ENCODE results near the gene SLC8A3. TPM values are rescaled to one million over a fixed set of nuclear protein-coding genes. Genes with fewer than 3 reads are reported as not detected.

The SLC8A3 gene
- total and polyA plus RNA-seq, 9 donors, result 3.6 to 5.5 (median 4.3) TPM

GRCh38 chr14:70019695-70020094, 169.1 kb downstream of the SLC8A3 start:
- no peak overlapping the region for H3K27ac ChIP-seq (ENCODE audit: low read length)
- no peak for DNase-seq
- peaks cover 13% of the 10 kb centered on the region for H3K4me1 ChIP-seq (ENCODE audit: control insufficient read depth, insufficient read depth, low read length)
- no peaks in the 10 kb centered on the region for H3K36me3 ChIP-seq (ENCODE audit: control insufficient read depth, insufficient read depth, low read length)
- H3K9me3 ChIP-seq (replicated peaks; ENCODE audit: control insufficient read depth, low read depth, low read length), result no peaks in the 10 kb centered on the region
- H3K4me3 ChIP-seq (ENCODE audit: low read length), result no peak overlapping the region
- no peaks in the 10 kb centered on the region for H3K27me3 ChIP-seq (ENCODE audit: control insufficient read depth, insufficient read depth, low read length)

- Histone ChIP-seq H3K27ac (ENCODE audit: low read length) (no peak overlapping the region), H3K4me3 (ENCODE audit: low read length) (no peak overlapping the region), H3K27me3 (ENCODE audit: control insufficient read depth, insufficient read depth, low read length) (no peaks in the 10 kb centered on the region), H3K36me3 (ENCODE audit: control insufficient read depth, insufficient read depth, low read length) (no peaks in the 10 kb centered on the region), H3K9me3 (replicated peaks; ENCODE audit: control insufficient read depth, low read depth, low read length) (no peaks in the 10 kb centered on the region), H3K4me1 (ENCODE audit: control insufficient read depth, insufficient read depth, low read length) (peaks cover 13% of the 10 kb centered on the region)
- WGBS (ENCODE audit: insufficient coverage), result 53% methylated on average over 9 of the region's 9 CpGs
- peak; percentile 57 for DNase-seq
Observed at GRCh38 chr14:70018713-70019211, 170.0 kb downstream of the SLC8A3 start.

- no peaks in the 10 kb centered on the region for H3K27me3 ChIP-seq (ENCODE audit: control insufficient read depth, insufficient read depth, low read length)
- H3K9me3 ChIP-seq (replicated peaks; ENCODE audit: control insufficient read depth, low read depth, low read length), result no peaks in the 10 kb centered on the region
- no peak overlapping the region for H3K4me3 ChIP-seq (ENCODE audit: low read length)
- no peak overlapping the region for H3K27ac ChIP-seq (ENCODE audit: low read length)
- peaks cover 13% of the 10 kb centered on the region for H3K4me1 ChIP-seq (ENCODE audit: control insufficient read depth, insufficient read depth, low read length)
- WGBS (ENCODE audit: insufficient coverage), result 73% methylated on average over 2 of the region's 2 CpGs
- no peak for DNase-seq
- H3K36me3 ChIP-seq (ENCODE audit: control insufficient read depth, insufficient read depth, low read length), result no peaks in the 10 kb centered on the region
Observed at GRCh38 chr14:70018230-70018629, 170.5 kb downstream of the SLC8A3 start.

- H3K9me3 ChIP-seq (replicated peaks; ENCODE audit: control insufficient read depth, low read depth, low read length), result no peaks in the 10 kb centered on the region
- no peak overlapping the region for H3K4me3 ChIP-seq (ENCODE audit: low read length)
- WGBS (ENCODE audit: insufficient coverage), result 76% methylated on average over 5 of the region's 7 CpGs
- no peaks in the 10 kb centered on the region for H3K27me3 ChIP-seq (ENCODE audit: control insufficient read depth, insufficient read depth, low read length)
- DNase-seq, result peak; percentile 20
- no peak overlapping the region for H3K27ac ChIP-seq (ENCODE audit: low read length)
- no peaks in the 10 kb centered on the region for H3K36me3 ChIP-seq (ENCODE audit: control insufficient read depth, insufficient read depth, low read length)
- peaks cover 7% of the 10 kb centered on the region for H3K4me1 ChIP-seq (ENCODE audit: control insufficient read depth, insufficient read depth, low read length)
Observed at GRCh38 chr14:70014406-70015095, 174.2 kb downstream of the SLC8A3 start.

- no CpG with 5 or more reads among the region's 2 CpGs for WGBS (ENCODE audit: insufficient coverage)
- Histone ChIP-seq H3K9me3 (replicated peaks; ENCODE audit: control insufficient read depth, low read depth, low read length) (no peaks in the 10 kb centered on the region), H3K4me3 (ENCODE audit: low read length) (no peak overlapping the region), H3K27me3 (ENCODE audit: control insufficient read depth, insufficient read depth, low read length) (no peaks in the 10 kb centered on the region), H3K4me1 (ENCODE audit: control insufficient read depth, insufficient read depth, low read length) (no peaks in the 10 kb centered on the region), H3K36me3 (ENCODE audit: control insufficient read depth, insufficient read depth, low read length) (no peaks in the 10 kb centered on the region), H3K27ac (ENCODE audit: low read length) (no peak overlapping the region)
- no peak for DNase-seq
Observed at GRCh38 chr14:70013271-70013873, 175.4 kb downstream of the SLC8A3 start.

GRCh38 chr14:70011708-70012107, 177.0 kb downstream of the SLC8A3 start:
- Histone ChIP-seq H3K4me1 (ENCODE audit: control insufficient read depth, insufficient read depth, low read length) (no peaks in the 10 kb centered on the region), H3K27me3 (ENCODE audit: control insufficient read depth, insufficient read depth, low read length) (no peaks in the 10 kb centered on the region), H3K27ac (ENCODE audit: low read length) (no peak overlapping the region), H3K36me3 (ENCODE audit: control insufficient read depth, insufficient read depth, low read length) (no peaks in the 10 kb centered on the region), H3K9me3 (replicated peaks; ENCODE audit: control insufficient read depth, low read depth, low read length) (no peaks in the 10 kb centered on the region), H3K4me3 (ENCODE audit: low read length) (no peak overlapping the region)
- no peak for DNase-seq
- 87% methylated on average over 5 of the region's 7 CpGs for WGBS (ENCODE audit: insufficient coverage)

- Histone ChIP-seq H3K9me3 (replicated peaks; ENCODE audit: control insufficient read depth, low read depth, low read length) (no peaks in the 10 kb centered on the region), H3K4me3 (ENCODE audit: low read length) (no peak overlapping the region), H3K36me3 (ENCODE audit: control insufficient read depth, insufficient read depth, low read length) (no peaks in the 10 kb centered on the region), H3K27ac (ENCODE audit: low read length) (no peak overlapping the region), H3K27me3 (ENCODE audit: control insufficient read depth, insufficient read depth, low read length) (no peaks in the 10 kb centered on the region), H3K4me1 (ENCODE audit: control insufficient read depth, insufficient read depth, low read length) (no peaks in the 10 kb centered on the region)
- DNase-seq, result no peak
- 82% methylated on average over 5 of the region's 6 CpGs for WGBS (ENCODE audit: insufficient coverage)
Observed at GRCh38 chr14:70011098-70011497, 177.7 kb downstream of the SLC8A3 start.

- no peaks in the 10 kb centered on the region for H3K36me3 ChIP-seq (ENCODE audit: control insufficient read depth, insufficient read depth, low read length)
- DNase-seq, result no peak
- no peak overlapping the region for H3K27ac ChIP-seq (ENCODE audit: low read length)
- no peaks in the 10 kb centered on the region for H3K4me1 ChIP-seq (ENCODE audit: control insufficient read depth, insufficient read depth, low read length)
- H3K27me3 ChIP-seq (ENCODE audit: control insufficient read depth, insufficient read depth, low read length), result no peaks in the 10 kb centered on the region
- H3K4me3 ChIP-seq (ENCODE audit: low read length), result no peak overlapping the region
- no peaks in the 10 kb centered on the region for H3K9me3 ChIP-seq (replicated peaks; ENCODE audit: control insufficient read depth, low read depth, low read length)
- WGBS (ENCODE audit: insufficient coverage), result 63% methylated on average over 6 of the region's 8 CpGs
Observed at GRCh38 chr14:70009961-70010360, 178.8 kb downstream of the SLC8A3 start.

GRCh38 chr14:70008284-70009262, 180.2 kb downstream of the SLC8A3 start:
- Histone ChIP-seq H3K4me3 (ENCODE audit: low read length) (no peak overlapping the region), H3K9me3 (replicated peaks; ENCODE audit: control insufficient read depth, low read depth, low read length) (no peaks in the 10 kb centered on the region), H3K4me1 (ENCODE audit: control insufficient read depth, insufficient read depth, low read length) (no peaks in the 10 kb centered on the region), H3K27me3 (ENCODE audit: control insufficient read depth, insufficient read depth, low read length) (no peaks in the 10 kb centered on the region), H3K27ac (ENCODE audit: low read length) (no peak overlapping the region), H3K36me3 (ENCODE audit: control insufficient read depth, insufficient read depth, low read length) (no peaks in the 10 kb centered on the region)
- WGBS (ENCODE audit: insufficient coverage), result 20% methylated on average over 2 of the region's 6 CpGs
- DNase-seq, result no peak

- Histone ChIP-seq H3K36me3 (ENCODE audit: control insufficient read depth, insufficient read depth, low read length) (no peaks in the 10 kb centered on the region), H3K4me3 (ENCODE audit: low read length) (no peak overlapping the region), H3K27ac (ENCODE audit: low read length) (no peak overlapping the region), H3K9me3 (replicated peaks; ENCODE audit: control insufficient read depth, low read depth, low read length) (no peaks in the 10 kb centered on the region), H3K27me3 (ENCODE audit: control insufficient read depth, insufficient read depth, low read length) (no peaks in the 10 kb centered on the region), H3K4me1 (ENCODE audit: control insufficient read depth, insufficient read depth, low read length) (no peaks in the 10 kb centered on the region)
- 76% methylated on average over 4 of the region's 6 CpGs for WGBS (ENCODE audit: insufficient coverage)
- no peak for DNase-seq
Observed at GRCh38 chr14:70006699-70007098, 182.1 kb downstream of the SLC8A3 start.
